Neuron (in vitro differentiated cells): ENCODE results near the gene CNDP2.

Experiments
- H2AFZ ChIP-seq: one replicate; pipeline ENCODE4 v1.6.1; 2013; ENCODE audit warnings: low read depth, mild to moderate bottlenecking, inconsistent platforms, low read length, moderate library complexity
- H3K27me3 ChIP-seq: one replicate; pipeline ENCODE4 v1.6.1; 2013; ENCODE audit warnings: low read length; ENCODE audit not compliant: insufficient read depth
- H3K36me3 ChIP-seq: one replicate; pipeline ENCODE4 v1.6.1; 2013; ENCODE audit warnings: low read length; ENCODE audit not compliant: insufficient read depth
- H3K4me1 ChIP-seq: one replicate; pipeline ENCODE4 v1.6.1; 2013; ENCODE audit warnings: low read length; ENCODE audit not compliant: insufficient read depth
- H3K4me3 ChIP-seq: 2 replicates; pipeline ENCODE4 v1.5.1; 2013; ENCODE audit warnings: mild to moderate bottlenecking, low read length, moderate library complexity
- H3K9me3 ChIP-seq: one replicate; pipeline ENCODE4 v1.6.1; 2013; ENCODE audit warnings: low read length

The CNDP2 gene

DNA sequence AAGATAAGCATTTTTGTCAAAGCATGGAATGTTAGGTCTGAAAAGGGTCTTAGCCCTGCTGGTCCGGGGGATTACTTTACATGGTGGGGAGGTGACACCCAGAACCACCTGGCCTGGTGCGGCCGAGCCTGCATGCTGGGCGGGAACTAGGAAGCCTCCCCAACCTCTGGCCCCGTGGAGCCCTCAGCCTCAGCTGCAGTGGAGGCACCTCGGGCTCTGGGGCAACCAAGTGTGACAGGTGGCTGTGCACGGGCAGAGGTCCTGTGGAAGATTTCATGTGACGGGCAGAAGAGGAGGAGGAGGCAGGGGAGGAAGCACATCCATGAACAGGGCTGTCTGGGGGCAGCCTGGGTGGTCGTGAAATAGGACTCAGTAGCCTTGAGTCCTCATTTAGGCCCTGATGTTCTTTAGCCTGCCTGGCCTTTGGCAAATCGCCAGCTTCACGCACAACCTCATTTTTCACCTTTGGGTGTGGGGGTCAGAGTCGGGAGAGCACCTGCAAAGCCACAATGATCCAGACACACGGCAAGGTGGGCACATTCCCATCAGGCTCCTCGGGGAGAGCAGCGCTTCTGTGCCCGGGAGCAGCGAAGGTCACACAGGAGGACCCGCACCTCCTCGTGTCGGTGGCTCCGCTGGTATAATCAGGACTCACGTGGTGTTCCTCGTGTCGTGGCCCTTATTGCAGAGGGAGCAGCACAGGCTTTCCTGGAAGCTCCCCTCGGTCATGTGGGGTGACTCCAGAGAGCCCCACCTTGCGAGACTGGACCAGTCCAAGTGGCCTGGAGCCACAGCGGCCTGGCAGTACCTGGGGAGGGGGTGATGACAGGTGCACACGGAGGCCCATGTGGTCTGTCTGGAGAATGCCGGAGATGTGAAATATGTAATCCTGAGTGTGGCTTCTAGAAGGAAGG is 13.9 kb downstream of the CNDP2 start:
- H3K4me1 ChIP-seq, result no peaks in the 10 kb centered on the region
- H3K4me3 ChIP-seq, result no peak overlapping the region
- peaks cover 82% of the 10 kb centered on the region for H3K36me3 ChIP-seq
- H2AFZ ChIP-seq, result no peak overlapping the region
- no peaks in the 10 kb centered on the region for H3K9me3 ChIP-seq
- H3K27me3 ChIP-seq, result no peaks in the 10 kb centered on the region

DNA sequence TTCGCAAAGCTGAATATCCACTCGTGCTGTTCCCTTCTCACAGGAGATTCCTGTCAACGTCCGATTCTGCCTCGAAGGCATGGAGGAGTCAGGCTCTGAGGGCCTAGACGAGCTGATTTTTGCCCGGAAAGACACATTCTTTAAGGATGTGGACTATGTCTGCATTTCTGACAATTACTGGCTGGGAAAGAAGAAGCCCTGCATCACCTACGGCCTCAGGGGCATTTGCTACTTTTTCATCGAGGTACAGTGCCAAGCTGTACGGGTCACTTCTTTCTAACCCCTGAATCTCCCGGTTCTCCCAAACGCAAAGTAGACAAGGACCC is 14.6 kb downstream of the CNDP2 start:
- Histone ChIP-seq H3K4me3 (no peak overlapping the region), H3K9me3 (no peaks in the 10 kb centered on the region), H3K36me3 (peaks cover 83% of the 10 kb centered on the region), H3K4me1 (no peaks in the 10 kb centered on the region), H2AFZ (no peak overlapping the region), H3K27me3 (no peaks in the 10 kb centered on the region)

DNA sequence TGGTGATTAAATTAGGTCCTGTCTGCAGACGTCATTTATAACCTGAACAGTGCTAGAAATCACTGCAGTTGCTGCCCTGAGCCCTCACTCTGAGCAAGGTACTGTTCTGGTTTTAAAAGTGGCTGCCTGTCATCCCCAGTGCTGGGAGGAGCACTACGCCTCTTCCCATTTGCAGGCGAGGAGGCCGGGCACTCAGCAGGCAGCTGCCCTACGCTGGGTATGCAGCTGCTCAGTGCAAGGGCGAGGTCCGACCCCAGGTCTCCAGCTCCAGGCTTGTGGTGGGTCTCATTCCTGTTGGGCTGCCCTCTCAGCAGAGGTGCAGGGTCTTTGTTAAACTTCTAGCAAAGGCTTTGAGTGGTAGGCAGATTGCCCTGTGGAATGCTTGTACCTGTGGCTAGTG is 15.7 kb downstream of the CNDP2 start:
- no peak overlapping the region for H2AFZ ChIP-seq
- H3K27me3 ChIP-seq, result no peaks in the 10 kb centered on the region
- H3K36me3 ChIP-seq, result peaks cover 91% of the 10 kb centered on the region
- H3K4me3 ChIP-seq, result no peak overlapping the region
- no peaks in the 10 kb centered on the region for H3K4me1 ChIP-seq
- H3K9me3 ChIP-seq, result no peaks in the 10 kb centered on the region

DNA sequence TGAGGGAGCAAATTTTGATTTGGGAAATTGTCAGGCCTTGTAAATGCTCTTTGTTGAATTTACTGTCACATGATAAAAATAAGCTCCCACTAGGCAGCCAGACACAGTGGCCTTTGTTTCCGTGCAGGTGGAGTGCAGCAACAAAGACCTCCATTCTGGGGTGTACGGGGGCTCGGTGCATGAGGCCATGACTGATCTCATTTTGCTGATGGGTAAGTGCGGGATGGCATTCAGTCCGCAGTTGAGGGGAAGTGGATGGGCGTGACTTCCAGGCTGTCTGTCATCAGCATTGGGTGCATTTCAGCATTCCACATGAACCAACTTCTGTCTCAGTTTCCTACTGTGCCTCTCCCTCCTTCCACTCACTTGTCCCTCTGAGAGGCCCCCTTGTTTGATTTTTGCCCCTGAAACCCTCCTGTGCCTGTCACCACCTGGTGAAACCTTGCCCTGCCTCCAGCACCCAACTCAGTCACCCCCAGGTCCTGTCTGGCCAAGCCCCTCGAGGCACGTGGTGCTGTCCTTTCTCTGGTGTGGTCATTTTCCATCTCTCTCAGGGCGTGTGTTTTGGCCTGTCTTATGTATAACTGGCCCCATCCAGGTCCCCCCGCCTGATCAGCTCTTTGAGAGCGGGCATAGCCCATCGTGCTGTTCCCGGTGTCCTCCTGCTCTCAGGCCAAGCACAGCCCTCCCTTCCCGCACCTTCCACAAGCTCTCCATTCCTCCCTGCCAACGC is 16.3 kb downstream of the CNDP2 start:
- H3K9me3 ChIP-seq, result peaks cover 2% of the 10 kb centered on the region
- H3K4me3 ChIP-seq, result no peak overlapping the region
- peaks cover 90% of the 10 kb centered on the region for H3K36me3 ChIP-seq
- H3K4me1 ChIP-seq, result no peaks in the 10 kb centered on the region
- no peak overlapping the region for H2AFZ ChIP-seq
- H3K27me3 ChIP-seq, result no peaks in the 10 kb centered on the region

DNA sequence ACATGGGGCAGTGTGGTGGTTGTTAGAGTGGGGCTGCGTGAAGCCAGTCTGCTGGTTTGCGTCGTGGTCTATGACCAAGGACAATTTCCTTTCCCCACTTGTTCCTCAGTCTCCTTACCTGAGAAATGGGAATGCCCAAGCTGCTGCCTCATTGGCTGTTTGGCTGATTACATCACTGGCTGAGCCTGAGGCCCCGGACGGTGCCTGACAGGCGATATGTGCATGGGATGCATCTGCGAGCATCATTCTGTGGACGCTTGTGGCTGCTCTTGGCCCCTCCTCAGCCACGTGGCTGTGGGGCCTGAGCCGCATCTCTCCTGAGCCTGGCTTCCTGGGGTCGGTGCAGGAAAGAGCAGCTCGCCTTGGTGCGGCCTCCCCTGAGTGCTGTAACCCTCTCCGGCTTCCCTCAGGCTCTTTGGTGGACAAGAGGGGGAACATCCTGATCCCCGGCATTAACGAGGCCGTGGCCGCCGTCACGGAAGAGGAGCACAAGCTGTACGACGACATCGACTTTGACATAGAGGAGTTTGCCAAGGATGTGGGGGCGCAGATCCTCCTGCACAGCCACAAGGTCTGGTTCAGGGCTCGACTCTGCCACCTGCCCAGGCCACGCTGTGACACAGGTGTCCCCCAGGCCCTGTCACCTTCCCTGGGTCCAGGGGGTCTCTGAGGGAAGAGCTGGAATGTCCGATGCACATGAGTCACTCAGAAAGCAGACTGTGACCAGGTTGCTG is 17.2 kb downstream of the CNDP2 start:
- no peak overlapping the region for H3K4me3 ChIP-seq
- no peaks in the 10 kb centered on the region for H3K27me3 ChIP-seq
- H3K36me3 ChIP-seq, result peaks cover 85% of the 10 kb centered on the region
- H2AFZ ChIP-seq, result no peak overlapping the region
- H3K4me1 ChIP-seq, result no peaks in the 10 kb centered on the region
- H3K9me3 ChIP-seq, result peaks cover 2% of the 10 kb centered on the region

DNA sequence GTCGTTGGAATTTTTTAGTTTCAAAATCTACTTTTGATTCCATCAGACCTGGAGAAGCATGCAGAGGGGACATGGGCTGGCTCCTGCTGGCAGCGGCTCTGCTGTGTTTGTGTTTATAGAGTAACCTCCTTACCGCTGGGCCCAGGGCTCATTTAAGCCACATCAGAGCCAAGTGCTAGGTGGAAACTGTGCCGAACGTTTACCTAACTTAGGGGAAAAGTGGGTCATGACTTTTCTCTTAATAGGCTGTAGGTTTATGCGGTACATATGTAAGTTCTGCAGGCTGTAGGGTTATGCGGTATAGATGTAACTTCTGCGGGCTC is 17.7 kb downstream of the CNDP2 start:
- no peaks in the 10 kb centered on the region for H3K4me1 ChIP-seq
- peaks cover 83% of the 10 kb centered on the region for H3K36me3 ChIP-seq

DNA sequence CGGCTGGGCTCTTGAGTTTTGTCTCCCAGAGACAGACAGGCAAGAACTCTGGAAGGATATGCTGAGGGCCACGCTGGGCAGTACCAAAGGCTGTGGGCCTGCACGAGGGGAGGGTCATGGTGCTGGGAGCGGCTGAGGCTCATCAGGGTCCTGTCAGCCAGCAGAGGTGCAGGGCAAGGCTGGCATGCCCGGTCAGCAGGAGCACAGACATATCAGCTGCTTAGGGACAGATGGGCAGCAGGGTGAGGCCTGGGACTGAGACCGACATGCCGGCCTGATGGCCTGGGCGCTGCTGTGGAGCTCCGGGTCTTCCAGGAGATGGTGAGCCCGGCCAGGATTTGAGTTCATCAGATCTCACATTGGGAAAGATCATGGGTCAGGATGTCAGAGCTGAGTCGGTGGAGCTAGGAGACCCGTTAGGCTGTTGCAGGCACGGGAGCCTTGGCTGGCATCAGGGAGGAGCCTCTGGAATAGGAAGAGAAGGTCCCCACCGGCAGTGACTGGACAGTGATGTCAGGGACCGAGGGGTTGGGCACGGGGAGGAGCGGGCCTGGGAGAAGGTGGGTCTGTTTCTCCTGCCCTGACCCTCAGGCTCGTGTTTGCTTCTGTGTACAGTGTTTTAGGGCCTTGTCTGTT is 18.8 kb downstream of the CNDP2 start:
- no peaks in the 10 kb centered on the region for H3K4me1 ChIP-seq
- H3K36me3 ChIP-seq, result peaks cover 84% of the 10 kb centered on the region
- peaks cover 4% of the 10 kb centered on the region for H3K9me3 ChIP-seq
- no peak overlapping the region for H2AFZ ChIP-seq
- H3K27me3 ChIP-seq, result no peaks in the 10 kb centered on the region
- H3K4me3 ChIP-seq, result no peak overlapping the region

More for the DNA sequence above, 17.7 kb downstream of the CNDP2 start:
- no peak overlapping the region for H3K4me3 ChIP-seq
- peaks cover 2% of the 10 kb centered on the region for H3K9me3 ChIP-seq
- no peaks in the 10 kb centered on the region for H3K27me3 ChIP-seq
- H2AFZ ChIP-seq, result no peak overlapping the region

DNA sequence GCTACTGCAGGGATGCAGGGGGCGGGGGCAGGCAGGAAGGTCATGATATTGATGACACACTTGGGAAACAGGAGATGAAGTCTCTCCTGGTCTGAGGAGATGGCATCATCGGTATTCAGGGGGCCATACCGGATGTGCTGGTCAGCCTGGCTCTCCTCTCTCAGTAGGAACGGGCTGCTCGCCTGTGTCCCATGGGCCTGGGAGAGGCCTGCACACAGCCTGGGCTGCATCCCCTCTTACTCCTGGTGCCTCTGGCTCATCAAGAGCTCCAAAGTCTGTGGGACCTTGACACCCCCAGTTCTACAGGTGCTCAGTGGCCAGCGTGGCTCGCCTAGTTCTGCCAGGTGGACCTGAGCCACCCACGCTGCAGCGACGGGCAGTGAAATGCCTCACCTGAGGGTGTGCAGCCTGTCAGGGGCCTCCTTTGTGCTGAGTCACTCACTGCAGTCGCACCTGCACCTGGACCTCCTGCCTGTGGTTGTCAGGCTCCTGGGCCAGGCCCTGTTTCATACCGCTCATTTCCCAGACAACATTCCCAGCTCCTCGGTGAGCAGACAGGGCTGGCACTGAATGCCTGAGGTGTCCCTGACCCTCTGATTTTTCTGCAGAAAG is 19.6 kb downstream of the CNDP2 start:
- no peaks in the 10 kb centered on the region for H3K27me3 ChIP-seq
- H3K4me1 ChIP-seq, result no peaks in the 10 kb centered on the region
- H3K4me3 ChIP-seq, result no peak overlapping the region
- H3K9me3 ChIP-seq, result peaks cover 9% of the 10 kb centered on the region
- H3K36me3 ChIP-seq, result peaks cover 83% of the 10 kb centered on the region
- no peak overlapping the region for H2AFZ ChIP-seq

DNA sequence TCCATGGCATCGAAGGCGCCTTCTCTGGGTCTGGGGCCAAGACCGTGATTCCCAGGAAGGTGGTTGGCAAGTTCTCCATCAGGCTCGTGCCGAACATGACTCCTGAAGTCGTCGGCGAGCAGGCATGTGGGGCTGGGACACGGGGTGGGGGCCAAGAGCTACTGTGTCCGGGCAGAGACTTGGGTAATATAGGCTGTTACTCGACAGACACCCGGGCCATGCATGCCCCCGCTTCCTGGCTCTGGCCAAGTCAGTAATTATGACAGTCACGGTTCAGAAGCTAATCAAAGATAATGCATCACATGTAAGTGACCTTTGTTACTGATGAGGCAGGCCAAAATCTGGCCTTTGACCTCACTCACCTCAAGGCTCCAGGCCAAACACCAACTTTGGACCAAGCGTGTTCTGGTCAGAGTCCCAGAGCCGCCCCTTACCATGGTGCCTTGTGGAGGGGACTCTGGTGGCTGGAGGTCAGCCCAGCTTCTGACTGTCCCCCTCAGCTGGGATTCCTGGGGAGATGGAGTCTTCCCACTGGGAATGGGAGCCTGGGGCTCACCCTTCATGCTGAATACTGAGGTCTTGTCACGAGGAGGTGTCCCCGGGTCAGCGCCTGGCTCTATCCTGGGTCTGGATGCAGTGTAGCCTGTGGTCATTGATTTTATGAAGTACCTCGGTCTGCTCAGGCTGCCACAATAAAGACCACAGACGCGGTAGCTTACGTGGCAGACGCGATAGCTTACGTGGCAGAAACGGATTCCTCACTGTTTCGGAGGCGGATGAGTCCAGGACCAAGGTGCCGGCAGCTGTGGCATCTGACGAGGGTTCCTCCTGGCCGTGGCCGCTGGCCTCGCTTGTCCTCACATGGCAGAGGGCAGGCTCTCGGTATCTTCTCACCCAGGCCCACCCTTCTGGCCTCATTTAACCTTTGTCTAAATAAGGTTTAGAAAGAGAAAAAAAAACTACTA is 20.4 kb downstream of the CNDP2 start:
- Histone ChIP-seq H3K9me3 (peaks cover 9% of the 10 kb centered on the region), H3K27me3 (no peaks in the 10 kb centered on the region), H3K4me1 (no peaks in the 10 kb centered on the region), H3K4me3 (no peak overlapping the region), H3K36me3 (peaks cover 78% of the 10 kb centered on the region), H2AFZ (no peak overlapping the region)

DNA sequence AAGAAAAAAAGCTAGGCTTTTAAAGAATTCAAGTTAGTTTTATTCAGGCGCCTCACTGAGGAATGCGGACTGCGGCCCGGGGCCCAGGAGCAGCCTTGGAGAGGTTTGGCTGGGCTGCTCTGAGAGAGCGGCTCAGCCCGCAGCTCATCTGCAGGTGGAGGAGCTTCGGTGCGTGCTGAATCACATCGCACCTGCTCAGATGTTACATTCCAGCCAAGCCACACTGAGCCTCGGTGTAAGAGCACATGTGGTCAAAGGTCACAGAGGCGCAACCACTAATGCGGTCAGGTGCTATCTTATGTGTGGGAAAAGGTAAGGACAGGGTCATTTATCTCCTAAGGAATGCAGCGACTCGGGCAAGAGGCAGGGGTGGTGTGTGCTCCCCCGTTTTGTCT is 21.1 kb downstream of the CNDP2 start:
- Histone ChIP-seq H3K36me3 (peaks cover 71% of the 10 kb centered on the region), H3K27me3 (no peaks in the 10 kb centered on the region), H3K4me3 (no peak overlapping the region), H3K9me3 (peaks cover 9% of the 10 kb centered on the region), H2AFZ (no peak overlapping the region), H3K4me1 (no peaks in the 10 kb centered on the region)

DNA sequence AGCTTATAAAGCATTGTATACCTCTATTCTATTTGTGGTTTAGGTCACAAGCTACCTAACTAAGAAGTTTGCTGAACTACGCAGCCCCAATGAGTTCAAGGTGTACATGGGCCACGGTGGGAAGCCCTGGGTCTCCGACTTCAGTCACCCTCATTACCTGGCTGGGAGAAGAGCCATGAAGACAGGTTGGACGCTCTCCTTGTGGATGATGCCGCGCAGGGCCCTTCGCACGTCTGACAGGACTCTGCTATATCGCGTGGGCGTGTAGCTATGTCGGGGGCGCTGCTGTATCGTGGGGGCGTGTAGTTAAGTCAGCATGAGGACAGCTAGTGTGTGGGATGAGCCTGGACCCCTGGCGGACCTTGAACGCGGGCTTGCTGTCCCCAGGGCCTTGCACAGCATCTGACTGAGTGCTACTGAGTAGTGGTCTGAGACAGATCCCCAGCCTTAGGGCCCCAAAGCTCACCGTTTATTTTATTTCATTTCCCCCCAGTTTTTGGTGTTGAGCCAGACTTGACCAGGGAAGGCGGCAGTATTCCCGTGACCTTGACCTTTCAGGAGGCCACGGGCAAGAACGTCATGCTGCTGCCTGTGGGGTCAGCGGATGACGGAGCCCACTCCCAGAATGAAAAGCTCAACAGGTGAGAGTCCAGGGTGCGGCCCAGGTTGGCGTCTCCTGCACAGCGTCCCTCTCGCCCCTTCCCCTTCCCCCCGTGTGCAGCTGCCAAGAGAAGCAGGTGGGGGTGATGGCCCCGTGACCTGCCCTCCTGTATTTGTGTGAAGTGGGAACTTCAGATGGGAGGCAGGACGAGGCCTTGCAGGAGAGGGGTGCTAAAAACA is 22.5 kb downstream of the CNDP2 start:
- peaks cover 9% of the 10 kb centered on the region for H3K9me3 ChIP-seq
- H3K27me3 ChIP-seq, result no peaks in the 10 kb centered on the region
- no peak overlapping the region for H2AFZ ChIP-seq
- no peaks in the 10 kb centered on the region for H3K4me1 ChIP-seq
- H3K36me3 ChIP-seq, result peaks cover 60% of the 10 kb centered on the region
- H3K4me3 ChIP-seq, result no peak overlapping the region
